ENCODE measurements around the gene SEC23B.

Gene SEC23B

DNA sequence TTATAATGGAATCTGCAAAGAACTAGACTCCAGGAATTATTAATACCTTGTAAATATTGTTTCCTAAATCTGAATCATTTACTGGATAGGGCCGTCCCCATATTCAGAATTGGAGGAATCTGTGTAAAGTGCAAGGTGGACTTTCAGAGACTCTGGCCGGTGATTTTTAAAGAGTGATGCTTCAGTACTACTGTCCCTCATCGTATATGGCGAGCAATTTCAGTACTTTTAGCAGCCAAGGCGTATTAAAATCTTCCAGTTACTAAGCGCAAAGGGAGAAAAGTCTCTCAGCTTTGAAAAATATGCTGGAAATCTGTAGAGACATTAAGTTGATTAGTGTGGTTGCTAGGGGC, 60.0 kb downstream of the SEC23B start:
- TF ChIP-seq, protein P1, sequence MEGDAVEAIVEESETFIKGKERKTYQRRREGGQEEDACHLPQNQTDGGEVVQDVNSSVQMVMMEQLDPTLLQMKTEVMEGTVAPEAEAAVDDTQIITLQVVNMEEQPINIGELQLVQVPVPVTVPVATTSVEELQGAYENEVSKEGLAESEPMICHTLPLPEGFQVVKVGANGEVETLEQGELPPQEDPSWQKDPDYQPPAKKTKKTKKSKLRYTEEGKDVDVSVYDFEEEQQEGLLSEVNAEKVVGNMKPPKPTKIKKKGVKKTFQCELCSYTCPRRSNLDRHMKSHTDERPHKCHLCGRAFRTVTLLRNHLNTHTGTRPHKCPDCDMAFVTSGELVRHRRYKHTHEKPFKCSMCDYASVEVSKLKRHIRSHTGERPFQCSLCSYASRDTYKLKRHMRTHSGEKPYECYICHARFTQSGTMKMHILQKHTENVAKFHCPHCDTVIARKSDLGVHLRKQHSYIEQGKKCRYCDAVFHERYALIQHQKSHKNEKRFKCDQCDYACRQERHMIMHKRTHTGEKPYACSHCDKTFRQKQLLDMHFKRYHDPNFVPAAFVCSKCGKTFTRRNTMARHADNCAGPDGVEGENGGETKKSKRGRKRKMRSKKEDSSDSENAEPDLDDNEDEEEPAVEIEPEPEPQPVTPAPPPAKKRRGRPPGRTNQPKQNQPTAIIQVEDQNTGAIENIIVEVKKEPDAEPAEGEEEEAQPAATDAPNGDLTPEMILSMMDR (IDR thresholded peaks at IDR 0.05; ENCODE audit: borderline replicate concordance, insufficient read depth, low read depth, low read length) = no peak
- peak overlapping the region; percentile 49 for H3K4me3 ChIP-seq (ENCODE audit: low read depth, low read length)

DNA sequence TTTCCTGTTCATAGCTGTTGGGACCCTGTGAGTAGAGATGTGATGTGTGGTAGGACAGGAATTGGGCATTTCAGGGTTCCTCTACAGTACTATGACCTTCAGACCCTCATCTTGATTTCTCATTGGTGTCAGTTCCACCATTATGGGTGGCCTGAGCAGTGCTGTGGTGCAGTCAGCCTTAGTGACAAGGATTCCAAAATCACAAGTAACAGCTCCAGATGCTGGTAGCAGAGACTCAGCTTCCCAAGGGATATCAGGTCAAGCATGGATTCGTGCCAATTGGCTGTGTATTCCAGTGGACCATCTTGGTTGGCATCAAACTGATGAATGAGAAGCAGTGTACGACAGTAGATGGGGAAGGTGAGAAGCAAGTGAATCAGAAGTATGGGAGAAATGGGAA, 63.3 kb downstream of the SEC23B start:
- TF ChIP-seq, protein P1 (IDR thresholded peaks at IDR 0.05; ENCODE audit: borderline replicate concordance, insufficient read depth, low read depth, low read length) = no peak
- no peak overlapping the region for H3K4me3 ChIP-seq (ENCODE audit: low read depth, low read length)

DNA sequence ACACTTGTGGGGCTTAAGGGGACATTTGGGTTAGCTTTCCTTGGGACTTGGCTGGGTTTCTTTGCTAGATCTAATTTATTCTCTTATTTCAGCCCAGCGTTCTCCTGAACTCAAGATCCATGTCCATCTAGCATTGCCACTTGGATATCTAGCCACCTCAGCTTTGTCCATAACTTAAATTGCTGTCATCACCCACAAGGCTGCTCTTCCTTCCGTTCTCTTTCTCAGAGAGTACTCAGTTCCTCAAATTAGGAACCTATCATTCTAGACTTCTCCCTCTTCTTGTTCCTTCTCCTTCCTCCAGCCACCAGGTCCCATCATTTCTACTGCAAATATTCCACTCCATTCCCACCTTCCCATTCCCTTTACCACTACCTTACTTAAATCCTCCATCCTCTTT, 63.8 kb downstream of the SEC23B start:
- TF ChIP-seq, protein P1 (IDR thresholded peaks at IDR 0.05; ENCODE audit: borderline replicate concordance, insufficient read depth, low read depth, low read length) = no peak
- H3K4me3 ChIP-seq (ENCODE audit: low read depth, low read length) = no peak overlapping the region

DNA sequence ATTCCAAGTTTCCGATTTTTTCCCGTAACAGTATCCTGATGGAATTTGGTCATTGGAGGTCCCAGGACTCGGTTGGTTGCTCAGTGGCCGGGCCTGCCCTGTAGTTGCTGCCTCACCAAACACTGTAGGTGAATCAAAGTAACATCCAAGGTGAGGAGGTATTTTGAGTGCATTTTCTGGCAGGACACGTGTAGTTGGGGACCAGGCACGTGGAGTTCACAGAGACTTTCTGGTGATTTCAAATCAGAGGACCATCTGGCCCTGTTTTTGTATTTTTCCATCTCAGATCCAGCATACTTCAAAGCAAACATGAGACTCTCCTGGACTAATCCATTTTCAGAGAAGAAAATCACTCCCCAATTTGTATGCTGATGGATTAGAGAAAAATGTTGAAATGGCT, 70.2 kb downstream of the SEC23B start:
- no peak overlapping the region for H3K4me3 ChIP-seq (ENCODE audit: low read depth, low read length)
- TF ChIP-seq, protein P1 (IDR thresholded peaks at IDR 0.05; ENCODE audit: borderline replicate concordance, insufficient read depth, low read depth, low read length) = no peak

DNA sequence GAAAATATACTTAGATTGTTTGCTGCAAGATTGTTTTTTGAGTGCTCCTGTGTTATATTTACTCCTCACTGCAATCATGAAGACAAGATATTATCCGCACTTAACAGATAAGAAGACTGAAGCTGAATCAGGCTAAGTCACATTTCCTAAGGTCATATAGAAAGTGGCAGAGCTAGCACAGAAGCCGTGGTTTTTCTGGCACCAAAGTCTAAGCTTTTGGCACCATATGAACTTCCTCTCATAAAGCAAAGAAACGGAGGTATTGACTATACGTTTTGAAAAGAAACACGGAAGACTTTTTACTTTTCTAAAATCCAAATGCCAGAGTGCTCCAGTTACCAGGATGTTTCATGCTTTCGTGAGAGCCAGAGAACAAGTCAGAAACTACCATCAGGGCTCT, 70.8 kb downstream of the SEC23B start:
- H3K4me3 ChIP-seq (ENCODE audit: low read depth, low read length) = no peak overlapping the region
- TF ChIP-seq, protein P1 (IDR thresholded peaks at IDR 0.05; ENCODE audit: borderline replicate concordance, insufficient read depth, low read depth, low read length) = no peak

DNA sequence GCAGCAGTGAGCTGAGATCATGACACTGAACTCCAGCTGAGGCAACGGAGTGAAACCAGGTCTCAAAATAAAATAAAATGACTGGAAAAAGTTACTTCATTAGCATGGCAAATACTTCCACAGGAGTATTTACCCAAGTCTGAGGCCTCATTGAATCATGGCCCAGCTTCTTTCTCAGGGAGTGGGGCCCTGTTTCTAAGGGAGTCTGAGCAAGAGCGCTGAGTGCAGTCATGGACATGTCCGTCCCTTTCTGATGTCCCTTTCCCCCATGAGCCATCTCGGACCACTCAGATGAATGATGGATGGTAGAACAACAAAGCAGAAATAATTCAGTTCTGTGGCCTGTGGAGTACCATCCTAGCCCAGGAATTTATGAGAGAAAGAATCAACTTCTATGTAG, 72.3 kb downstream of the SEC23B start:
- TF ChIP-seq, protein P1 (IDR thresholded peaks at IDR 0.05; ENCODE audit: borderline replicate concordance, insufficient read depth, low read depth, low read length) = no peak
- no peak overlapping the region for H3K4me3 ChIP-seq (ENCODE audit: low read depth, low read length)

DNA sequence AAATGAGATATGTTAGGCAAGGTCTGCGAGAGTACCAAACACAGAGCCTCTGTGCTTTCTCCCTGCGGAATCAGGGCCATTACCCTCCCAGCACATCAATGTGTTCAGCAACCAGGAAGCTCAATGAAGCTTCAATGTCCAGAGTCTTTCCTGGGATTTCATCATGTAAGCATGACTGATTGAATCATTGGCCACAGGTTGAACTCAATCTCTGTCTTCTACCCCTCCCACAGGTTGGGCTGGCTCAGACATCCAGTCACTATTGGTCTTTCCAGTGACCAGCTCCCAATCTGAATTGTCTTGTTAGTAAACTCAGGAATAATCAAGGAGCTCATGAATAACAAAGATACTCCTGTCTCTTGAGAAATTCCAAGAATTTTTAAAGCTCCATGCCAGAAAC, 77.4 kb downstream of the SEC23B start:
- H3K4me3 ChIP-seq (ENCODE audit: low read depth, low read length) = no peak overlapping the region
- TF ChIP-seq, protein P1 (IDR thresholded peaks at IDR 0.05; ENCODE audit: borderline replicate concordance, insufficient read depth, low read depth, low read length) = no peak
